Stimulated activated CD4-positive, alpha-beta T cell treated with anti-CD3 and anti-CD28 coated beads, Interleukin-12 subunit alpha, Interleukin-12 subunit beta, amount 100 ng/mL, for 48 hours (primary cell): Measurements from ENCODE around the gene ALG2.
"Not testable (repeated sequence)": the region's sequence is repeated elsewhere in the genome, so short reads cannot be mapped to it uniquely, and the experiment has no call there.

Experiments used
- DNase-seq, 3 donors: peaks; one replicate each; pipeline ENCODE4 v3.0.0-alpha.2; 2020; ENCODE audit warnings: low read depth in 2 of 3, low spot score in 1 of 3

The ALG2 gene

DNA sequence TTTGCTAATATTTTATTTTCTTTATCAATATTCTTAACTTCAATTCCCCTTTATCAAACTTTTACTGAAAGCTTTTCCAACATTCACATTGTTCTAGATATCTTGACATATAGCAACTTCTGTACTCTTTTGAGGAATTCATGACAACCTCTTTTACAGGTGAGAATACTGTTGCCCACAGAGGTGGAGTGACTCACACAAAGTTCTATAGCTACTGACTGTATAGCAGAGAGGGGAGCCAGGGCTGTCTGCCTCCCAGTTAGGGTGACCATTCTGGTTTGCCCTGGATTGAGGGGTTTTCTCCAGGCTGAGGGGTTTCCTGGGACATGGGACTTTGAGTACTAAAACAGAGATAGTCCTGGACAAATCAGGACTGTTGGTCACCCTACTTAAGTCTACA is 16.6 kb upstream of the ALG2 start:
- no peak for DNase-seq

DNA sequence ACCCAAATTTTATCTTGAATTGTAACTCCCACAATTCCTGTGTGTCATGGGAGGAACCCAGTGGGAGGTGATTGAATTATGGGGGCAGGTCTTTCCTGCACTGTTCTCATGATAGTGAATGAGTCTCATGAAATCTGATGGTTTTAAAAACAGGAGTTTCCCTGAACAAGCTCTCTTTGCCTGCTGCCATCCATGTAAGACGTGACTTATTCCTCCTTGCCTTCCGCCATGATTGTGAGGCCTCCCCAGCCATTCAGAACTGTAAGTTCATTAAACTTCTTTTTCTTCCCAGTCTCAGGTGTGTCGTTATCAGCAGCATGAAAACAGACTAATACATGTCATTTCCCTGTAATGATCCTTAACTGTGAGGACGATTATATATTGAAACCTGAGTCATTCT is 16.1 kb upstream of the ALG2 start:
- not testable (repeated sequence) for DNase-seq

DNA sequence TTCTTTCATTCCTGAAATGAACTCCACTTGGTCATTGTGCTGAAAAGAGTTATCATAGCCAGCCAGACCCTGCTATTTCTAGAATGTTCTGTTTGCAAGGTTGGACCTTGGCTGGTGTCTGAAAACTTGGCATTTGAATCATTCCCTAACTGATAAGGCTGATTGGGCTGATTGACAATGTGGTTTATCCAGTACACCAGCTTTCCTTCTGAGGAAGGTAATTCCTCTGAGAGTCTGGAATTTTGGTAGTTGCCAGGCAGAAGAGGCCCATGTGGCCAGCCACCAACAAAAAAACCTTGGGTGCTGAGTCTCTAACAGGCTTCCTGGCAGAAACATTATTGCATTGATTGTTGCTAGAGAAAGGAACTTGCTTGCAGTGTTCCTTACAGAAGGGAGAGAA is 15.6 kb upstream of the ALG2 start:
- no peak for DNase-seq

DNA sequence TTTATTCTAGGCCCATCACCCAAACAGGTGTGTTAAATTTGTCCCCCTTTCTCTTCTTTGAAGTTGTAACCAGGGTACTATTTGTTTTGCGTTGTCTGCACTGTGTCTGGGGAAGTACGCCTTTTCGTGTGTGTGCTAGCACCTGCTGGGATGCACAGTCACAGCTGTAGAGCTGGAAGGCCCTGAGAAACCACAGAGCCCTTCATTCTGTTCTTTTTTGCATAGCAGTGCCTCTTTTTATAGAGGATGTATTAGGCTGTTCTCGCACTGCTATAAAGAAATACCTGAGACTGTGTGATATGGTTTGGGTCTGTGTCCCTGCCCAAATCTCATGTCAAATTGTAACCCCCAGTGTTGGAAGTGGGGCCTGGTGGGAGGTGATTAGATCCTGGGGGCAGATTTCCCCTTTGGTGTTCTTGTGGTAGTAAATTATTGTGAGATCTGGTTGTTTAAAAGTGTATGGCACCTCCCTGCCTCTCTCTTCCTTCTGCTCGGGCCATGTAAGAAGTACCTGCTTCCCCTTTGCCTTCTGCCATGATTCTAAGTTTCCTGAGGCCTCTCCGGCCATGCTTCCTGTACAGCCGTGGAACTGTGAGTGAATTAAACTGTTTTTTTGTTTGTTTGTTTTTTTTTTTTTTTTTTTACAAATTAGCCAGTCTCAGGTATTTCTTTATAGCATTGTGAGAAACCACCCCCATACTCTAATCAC is 14.3 kb upstream of the ALG2 start:
- DNase-seq: no peak

DNA sequence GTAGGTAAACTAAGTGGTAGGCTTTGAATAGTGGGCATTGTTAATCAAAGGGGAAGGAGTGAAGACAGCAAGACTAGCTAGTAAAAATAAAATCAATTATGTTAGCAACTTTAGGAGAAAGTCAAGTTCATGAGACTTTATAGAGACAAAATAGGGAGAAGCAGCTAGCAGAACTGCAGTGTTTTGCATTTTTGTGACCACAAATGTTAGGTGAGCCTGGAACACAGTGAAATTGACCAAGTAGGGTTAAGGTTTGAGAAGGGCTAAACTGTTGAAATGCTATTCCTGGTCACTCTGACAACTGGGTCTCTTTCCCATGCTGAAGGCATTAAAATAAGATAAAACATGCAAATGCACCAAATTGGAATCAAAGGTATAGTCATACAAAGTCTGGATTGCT is 13.3 kb upstream of the ALG2 start:
- DNase-seq: no peak

DNA sequence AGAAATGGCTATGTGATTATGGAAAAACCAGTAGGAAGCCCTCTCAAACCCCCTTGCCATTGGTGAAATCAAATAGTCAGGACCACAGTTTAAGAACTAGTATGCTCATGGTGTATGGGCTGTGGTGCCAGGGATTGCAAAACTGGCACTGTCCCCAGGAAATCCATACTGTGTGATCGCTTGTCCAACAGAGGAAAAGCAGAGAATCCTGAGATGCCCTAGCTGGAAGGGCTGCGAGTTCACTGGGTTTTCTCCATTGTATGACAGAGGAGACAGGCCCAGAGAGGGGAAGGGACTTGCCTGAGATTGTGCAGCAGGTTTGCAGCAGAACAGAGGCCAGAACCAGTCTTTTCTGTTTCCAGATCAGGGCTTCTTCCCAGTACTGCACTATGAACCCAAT is 12.9 kb upstream of the ALG2 start:
- DNase-seq: no peak

DNA sequence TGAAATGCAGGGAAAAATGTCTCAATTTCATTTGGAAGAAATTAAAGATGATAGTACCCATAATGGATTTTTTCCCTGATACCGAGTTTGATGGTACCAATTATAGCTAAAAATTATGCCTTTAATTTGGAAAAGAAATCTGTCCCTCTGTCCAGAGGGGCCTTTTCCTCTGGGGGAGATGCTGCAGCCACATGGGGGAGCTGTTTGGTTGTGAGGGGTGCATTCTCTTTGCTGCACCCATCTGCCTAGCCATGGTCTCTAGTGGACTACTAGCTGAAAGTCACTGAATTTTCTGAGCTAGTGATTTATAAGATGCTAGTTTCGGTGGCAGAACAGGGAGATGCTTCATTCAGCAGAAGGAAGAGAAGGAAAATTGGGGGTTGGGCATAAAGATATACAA is 10.0 kb upstream of the ALG2 start:
- peak in 1 of 3 donors; percentile 23 for DNase-seq

DNA sequence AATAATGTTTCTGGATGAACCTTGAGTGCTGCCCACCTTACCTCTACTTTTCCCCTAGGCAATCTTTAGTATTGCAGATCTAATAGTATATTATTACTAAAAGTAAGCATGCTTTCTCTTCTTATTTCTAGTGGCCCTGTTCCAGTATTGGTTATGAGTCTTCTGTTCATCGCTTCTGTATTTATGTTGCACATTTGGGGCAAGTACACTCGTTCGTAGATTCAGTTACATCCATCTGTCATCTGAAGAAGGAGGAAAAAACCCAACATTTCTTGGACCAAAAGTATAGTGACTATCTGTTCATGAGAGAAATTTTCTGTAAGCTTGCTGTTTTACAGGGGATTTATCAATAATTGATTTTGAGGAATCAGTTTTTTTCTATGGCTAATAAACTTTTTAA is 8.5 kb upstream of the ALG2 start:
- no peak for DNase-seq

DNA sequence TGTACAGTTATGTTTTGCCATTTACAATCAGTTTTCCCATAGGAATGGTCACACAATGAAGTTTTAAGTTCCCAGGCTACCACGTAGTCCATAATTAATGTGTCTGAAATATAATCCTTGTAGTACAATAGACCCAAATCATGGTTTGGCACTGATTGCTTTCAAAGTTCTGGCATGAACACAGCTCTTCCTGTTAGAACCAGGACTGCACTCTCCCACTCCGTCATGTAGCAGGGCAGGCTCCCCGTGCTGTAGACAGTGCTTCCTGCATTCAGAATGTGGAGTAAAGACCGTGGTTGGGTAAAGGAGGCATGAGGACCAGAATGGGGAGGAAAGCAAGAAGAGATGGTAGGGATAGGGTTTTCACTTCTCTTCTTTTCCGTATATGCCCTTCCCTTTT is 4.3 kb upstream of the ALG2 start:
- DNase-seq: no peak

DNA sequence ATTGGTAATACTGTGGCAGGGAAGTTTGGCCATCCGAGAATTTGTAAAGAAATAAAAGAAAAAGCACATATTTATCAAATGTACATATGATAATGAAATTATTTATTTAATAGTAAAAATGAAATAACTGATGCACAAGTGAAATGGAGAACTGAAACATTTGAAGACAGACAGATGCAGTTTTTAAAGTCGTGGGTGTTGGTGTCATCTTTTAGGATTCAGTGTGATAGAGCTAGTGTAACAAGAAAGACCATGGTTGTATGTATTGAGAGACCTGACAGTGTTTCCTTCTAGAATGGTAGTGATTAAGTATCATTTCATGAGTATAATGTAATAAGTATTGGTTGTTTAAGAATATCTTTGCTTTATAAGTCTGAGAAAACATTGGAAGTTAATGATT is 2.7 kb upstream of the ALG2 start:
- no peak for DNase-seq

DNA sequence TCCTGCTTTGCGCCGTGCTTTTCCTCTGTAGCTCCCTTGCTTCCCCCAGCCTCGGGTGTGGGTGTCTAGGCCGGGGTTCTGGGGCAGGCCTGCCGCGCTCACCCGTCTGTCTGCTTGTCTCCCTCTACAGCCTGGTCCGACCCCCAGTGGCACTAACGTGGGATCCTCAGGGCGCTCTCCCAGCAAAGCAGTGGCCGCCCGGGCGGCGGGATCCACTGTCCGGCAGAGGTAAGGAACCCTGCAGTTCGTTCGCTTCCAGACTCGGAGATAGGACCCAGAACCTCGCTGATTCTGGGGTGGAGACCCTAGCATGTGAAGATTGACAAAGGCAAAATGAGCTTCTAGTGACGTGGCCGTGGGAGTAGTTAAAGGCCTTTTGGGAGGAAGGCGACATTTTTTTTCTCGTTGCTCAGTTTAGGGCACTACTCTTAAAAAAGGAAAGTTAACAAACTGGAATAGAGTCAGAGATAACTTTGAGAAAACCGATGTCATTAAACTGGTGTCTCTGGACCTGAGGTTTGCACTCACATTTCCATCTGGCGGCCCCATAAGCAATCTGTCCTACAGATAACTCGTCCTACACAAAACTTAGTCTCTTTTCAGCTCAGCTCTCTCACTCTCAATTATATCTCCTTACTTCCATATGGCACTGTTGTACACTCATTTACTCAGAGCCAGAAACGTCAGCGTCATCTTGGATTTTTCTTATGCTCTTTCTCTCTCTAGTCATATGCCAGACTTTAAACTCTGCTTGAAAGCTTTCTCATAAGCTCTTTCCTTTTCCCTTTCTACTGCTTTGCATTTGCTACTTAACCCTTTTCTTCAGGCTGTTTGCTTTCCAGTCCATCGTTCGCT is 901 bp upstream of the ALG2 start:
- no peak for DNase-seq

DNA sequence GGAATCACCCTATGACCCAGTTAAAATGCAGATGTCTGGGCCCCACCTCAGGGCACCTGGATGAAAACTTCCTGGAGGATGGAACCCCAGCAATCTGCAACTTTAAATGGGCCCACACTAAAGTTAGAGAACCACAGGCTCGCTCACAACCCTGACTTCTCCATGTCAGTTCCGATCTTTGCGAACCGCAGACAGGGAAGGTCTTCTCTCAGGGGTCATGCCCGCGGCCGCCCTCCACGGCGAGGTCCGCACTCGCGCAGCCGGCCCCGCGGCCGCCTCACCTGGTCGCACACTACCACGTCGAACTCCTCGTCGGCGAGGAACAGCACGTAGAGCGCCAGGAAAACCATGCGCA is 499 bp downstream of the ALG2 start:
- no peak for DNase-seq

DNA sequence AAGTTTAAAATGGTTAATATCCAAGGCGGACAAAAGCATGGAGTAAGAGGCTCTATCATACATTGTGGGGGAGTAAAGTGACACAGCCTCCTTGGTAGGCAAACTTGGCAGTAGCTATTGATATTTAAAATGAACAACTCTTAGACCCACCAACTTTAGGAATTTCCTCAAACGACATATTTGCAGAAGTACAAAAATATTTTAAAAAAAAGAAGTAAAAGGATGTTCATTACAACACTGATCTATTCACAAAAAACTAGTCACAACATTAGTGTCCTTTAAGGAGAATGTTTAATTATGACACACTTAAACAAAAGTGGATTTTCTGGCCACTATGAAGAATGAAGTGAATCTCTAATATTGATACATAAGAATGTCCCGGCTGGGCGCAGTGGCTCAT is 1.7 kb downstream of the ALG2 start:
- DNase-seq: no peak

DNA sequence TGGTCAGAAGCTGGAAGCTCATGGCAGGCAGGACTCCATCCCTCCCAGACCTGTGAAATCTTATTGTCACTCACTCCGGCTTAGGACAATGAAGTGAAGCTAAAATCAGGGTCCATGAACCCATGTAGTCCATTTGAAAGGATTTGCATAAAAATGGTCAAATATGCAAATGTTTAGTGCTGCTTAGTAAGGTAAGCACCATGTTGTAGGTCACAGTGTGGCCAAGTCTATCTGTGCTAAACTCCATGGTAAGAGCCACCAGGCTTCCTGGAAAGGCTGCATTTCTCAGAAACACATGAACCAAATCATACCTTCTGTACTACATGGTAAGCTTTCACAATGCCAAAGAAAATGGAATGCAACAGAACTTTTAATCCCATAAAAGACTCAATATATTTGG is 5.7 kb downstream of the ALG2 start:
- no peak for DNase-seq

DNA sequence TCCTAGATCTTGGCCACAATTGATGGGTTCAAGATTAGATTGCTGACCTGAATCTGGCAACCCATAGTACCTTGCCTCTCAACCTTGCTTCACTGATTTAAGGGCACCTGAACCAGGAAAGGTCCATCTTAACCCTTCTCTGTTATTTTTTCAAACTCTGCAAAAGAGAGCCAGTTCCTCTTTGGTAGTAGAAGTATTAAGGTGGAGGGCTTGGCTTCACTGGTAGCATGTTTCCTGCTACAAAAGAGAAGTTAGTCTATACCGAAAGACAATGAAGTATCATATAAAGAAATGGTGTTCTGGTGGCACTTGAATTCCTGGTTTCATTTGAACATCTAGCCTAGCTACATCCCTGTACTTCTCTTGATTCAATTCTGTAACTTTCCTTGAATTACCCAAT is 8.5 kb downstream of the ALG2 start:
- no peak for DNase-seq

DNA sequence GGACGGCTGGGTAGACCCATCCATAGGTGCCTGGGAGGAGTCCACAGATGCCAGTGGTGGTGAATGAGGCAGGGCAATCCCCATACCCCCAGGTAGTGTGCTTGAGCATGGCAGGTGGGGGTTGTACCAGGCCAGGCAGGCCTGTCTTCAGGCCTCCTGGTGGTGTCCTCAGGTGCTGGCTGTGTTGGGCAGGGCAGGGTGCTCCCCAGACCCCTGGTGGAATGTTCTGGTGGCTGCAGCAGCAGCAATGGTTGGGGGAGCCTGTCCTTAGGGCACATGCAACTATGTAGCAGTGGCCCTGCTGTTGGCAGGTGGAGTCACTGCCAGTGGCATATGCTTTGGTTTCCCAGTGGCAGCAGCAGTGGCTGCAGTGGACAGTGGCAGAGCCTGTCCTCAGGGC is 10.0 kb downstream of the ALG2 start:
- DNase-seq: no peak

DNA sequence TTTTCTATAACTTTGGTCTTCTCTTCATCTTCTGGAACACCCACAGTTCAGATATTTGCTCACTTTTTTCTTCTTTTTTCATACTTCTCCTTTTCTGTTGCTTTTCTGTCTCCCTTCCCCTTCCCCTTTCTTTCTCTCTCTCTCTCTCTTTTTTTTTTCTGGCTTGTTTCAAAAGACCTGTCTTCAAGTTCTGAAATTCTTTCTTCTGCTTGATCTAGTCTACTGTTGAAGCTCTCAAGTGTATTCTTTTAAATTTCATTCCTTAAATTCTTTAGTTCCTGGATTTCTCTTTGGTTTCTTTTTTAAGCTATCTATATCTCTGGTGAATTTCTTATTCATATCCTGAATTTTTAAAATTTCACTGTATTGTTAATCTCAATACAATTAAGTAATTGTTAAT is 11.2 kb downstream of the ALG2 start:
- no peak for DNase-seq

DNA sequence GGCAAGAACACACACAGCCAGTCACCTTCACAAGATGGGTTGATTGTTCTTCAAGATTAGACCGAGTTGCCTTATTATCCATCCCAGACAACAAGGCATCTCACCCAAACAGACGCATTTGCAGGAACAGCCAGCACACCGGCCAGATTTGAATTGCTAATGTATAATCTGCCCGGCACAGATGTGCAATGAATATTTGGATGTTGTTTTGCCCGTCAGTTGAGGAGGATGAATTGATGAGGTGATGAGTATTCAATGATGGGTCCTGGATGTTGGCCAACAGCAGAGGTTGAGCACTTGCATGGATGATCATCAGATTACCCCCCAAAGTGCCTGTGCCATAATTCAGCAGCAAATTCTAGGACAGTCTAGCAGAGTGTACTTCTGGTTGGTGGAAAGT is 20.1 kb downstream of the ALG2 start:
- DNase-seq: no peak

DNA sequence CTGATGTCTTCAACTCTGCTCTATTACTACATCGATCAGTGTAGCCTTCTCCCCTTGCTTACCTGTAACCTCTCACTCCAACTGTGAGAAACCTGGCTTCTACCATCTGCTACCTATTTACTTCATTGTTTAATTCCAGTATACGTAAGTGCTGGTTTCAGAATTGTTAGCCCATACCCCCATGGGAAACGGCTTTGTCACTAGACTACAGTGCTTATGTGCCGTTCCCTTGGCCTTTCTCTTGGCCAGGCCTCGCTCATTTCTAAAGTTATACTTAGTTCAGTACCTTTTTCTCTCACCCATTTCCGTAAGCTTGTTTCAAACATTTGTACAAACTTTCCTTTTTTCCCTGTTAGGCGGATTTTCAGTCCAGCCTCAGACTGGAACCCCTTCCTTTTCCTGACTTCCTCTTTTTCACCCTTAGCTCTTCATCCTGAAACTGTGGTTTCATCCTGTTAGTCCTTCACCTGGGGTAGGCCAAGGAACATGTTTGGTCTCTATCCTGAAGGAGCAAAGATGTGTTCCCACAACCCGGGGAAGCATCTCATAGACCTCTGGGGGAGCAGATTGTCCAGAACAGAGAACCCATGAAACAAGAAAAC is 21.7 kb downstream of the ALG2 start:
- no peak for DNase-seq

DNA sequence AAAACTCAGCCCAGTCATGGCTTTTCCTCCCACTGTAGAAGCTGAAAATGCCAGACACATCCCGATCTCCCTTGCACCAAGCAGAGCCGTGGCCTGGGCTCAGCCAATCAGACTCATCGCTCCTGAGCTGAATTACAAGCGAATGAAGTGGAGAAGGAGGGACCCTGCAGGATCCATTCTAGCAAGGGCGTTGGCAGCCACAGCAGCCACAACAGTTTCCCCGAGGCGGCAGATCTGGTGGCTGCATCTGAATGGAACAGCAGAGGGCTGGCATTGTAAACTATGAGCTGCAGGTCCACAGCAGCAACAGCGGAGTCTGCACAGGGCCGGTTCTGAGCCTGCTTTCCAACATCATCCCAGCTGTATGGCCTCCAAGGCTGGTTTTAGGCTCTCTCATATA is 23.8 kb downstream of the ALG2 start:
- DNase-seq: no peak

DNA sequence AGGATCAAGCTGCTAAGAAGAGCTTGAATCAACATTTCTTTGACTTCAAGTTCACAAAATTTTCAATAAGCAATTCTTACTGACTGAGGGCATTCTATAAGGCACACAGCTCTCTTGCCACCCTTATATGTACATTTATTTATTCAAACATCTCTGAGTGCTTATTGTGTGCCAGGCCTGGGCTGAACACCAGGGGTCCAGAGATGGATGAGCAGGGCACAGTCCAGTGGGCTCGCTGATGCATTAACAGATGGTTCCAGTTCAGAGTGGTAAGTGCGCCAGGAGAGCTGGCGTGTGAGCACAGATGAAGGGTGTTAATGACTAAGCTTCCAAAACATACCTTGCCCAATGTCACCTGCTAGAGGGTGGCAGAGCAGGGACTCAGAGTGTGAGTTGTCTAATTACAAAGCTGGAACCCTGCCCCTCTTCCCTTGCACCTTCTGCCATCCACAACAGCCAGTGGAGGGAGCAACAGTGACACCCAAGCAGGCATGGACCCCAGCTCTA is 24.6 kb downstream of the ALG2 start:
- DNase-seq: no peak

DNA sequence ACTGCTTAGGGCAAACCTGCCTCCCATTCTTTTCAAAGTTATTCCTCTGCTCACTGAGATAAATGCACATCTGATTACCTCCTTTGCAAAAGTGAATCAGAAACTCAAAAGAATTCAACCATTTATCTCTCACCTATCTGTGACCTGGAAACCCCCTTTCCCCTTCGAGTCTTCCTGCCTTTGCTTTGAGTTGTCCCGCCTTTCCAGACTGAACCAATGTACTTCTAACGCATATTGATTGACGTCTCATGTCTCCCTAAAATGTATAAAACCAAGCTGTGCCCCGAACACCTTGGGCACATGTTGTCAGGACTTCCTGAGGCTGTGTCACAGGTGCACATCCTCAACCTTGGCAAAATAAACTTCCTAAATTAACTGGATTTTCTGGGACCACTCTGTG is 25.3 kb downstream of the ALG2 start:
- DNase-seq: not testable (repeated sequence)
